Measurements from ENCODE around the gene FAM78B. TPM values are rescaled to one million over a fixed set of nuclear protein-coding genes. Genes with fewer than 3 reads are reported as not detected.

Gene FAM78B
- total and polyA plus RNA-seq, 2 of the 8 experiments (the other 6 are each of a cell fraction or from before 2014, with no cell fraction given): 2.3 to 3.6 TPM

DNA sequence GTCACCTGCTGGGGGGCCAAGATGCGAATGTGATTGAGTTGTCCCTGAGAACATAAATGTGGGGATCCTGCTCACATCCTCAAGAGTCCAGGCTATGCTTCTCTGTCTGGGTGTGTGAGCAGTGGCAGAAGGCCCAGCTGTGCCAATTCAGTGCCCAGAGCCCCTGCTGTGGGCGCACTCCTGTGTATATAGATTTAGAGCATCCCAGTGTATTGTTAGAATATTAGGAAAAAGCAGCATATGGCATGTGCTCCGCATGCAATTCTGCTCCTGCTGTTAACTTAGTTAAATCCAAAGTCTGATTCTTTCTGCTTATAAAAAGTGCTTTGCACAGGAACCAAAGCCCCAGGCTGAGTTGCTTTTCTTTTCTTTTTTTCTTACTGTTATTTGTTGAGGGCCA is 37.8 kb downstream of the FAM78B start (continued):
- TF ChIP-seq RBBP5 (IDR thresholded peaks at IDR 0.05; ENCODE audit: borderline replicate concordance, low read depth, low read length): no peak
- no peak for TF ChIP-seq CHD7 (IDR thresholded peaks at IDR 0.05; ENCODE audit: insufficient replicate concordance, low read length)
- TF ChIP-seq SP2 (IDR thresholded peaks at IDR 0.05; ENCODE audit: low read length): no peak
- TF ChIP-seq BCL11A (IDR thresholded peaks at IDR 0.05; ENCODE audit: low read depth in 2 of 2, low read length in 2 of 2): no peak
- TF ChIP-seq PHF8 (conservative IDR thresholded peaks at IDR 0.05; ENCODE audit: low read depth, low read length): no peak
